Left ventricle myocardium inferior (tissue), 1 donor: ENCODE measurements around the gene XKR7. TPM values are rescaled to one million over a fixed set of nuclear protein-coding genes. Genes with fewer than 3 reads are reported as not detected.
"Not testable (repeated sequence)": the region's sequence is repeated elsewhere in the genome, so short reads cannot be mapped to it uniquely, and the experiment has no call there.

Experiments
- DNase-seq: peaks from one replicate; pipeline ENCODE4 v3.0.0-alpha.2; 2020
- H3K27ac ChIP-seq: fragments of 200-600 bp; replicated peaks from 2 replicates; pipeline ENCODE4 v1.8.0; 2021
- H3K27me3 ChIP-seq: fragments of 200-600 bp; 2 replicates; pipeline ENCODE4 v1.8.0; 2021; ENCODE audit warnings: low read depth
- H3K36me3 ChIP-seq: fragments of 200-600 bp; 2 replicates; pipeline ENCODE4 v1.8.0; 2021
- H3K4me1 ChIP-seq: fragments of 200-600 bp; 2 replicates; pipeline ENCODE4 v1.8.0; 2021
- H3K4me3 ChIP-seq: fragments of 200-600 bp; 2 replicates; pipeline ENCODE4 v1.8.0; 2021; ENCODE audit warnings: mild to moderate bottlenecking, moderate library complexity
- H3K9me3 ChIP-seq: fragments of 200-600 bp; replicated peaks from 2 replicates; pipeline ENCODE4 v1.8.0; 2021
- CTCF ChIP-seq: fragments of 200-600 bp; IDR thresholded peaks from 2 replicates; pipeline ENCODE4 v1.8.0; 2021; ENCODE audit warnings: antibody characterized with exemption, mild to moderate bottlenecking, borderline replicate concordance
- intact Hi-C: fragments of 100-400 bp; cut with micrococcal nuclease; formaldehyde crosslinking; loops from one replicate; pipeline ENCODE4 v1.11.0; 2022
- total RNA-seq: library from RNA; stranded (reverse); fragmentation: NEBNext Ultra II Directional; extraction: Animal tissue kit (Norgen Biotek cat#: 25700); gene quantifications from one replicate; pipeline ENCODE4 v1.2.1, GENCODE V29; 2021
- donor health status: DM: no; HTN: yes; CAD: no; lungs with severe emphysema.

XKR7 gene
- total RNA-seq, 1 donor from 2014 or later = not detected

DNA sequence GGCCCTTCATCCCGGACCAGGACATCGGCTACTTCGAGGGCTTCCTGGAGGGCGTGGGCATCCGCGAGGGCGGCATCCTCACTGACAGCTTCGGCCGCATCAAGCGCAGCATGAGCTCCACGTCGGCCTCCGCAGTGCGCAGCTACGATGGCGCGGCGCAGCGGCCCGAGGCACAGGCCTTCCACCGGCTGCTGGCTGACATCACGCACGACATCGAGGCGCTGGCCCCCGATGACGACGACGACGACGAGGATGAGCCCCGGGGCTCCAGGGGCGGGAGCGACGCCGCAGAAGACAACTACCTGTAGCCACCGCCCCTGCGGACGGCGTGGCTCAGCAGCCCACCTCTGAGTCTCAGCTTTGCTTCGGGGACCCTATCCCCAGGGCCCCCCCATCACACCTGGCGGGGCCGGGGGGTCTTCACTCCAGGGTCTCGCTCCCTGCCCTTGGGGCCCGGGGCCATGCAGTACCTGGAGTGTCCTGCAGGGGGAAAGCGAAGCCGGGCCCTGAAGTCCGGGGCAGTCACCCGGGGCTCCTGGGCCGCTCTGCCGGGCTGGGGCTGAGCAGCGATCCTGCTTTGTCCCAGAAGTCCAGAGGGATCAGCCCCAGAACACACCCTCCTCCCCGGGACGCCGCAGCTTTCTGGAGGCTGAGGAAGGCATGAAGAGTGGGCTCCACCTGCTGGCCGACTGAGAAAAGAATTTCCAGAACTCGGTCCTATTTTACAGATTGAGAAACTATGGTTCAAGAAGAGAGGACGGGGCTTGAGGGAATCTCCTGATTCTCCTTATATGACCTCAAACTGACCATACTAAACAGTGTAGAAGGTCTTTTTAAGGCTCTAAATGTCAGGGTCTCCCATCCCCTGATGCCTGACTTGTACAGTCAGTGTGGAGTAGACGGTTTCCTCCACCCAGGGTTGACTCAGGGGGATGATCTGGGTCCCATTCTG, 63.3 kb downstream of the XKR7 start:
- H3K36me3 ChIP-seq = peaks cover 9% of the 10 kb centered on the region

GRCh38 chr20:32033316-32033715, 65.4 kb downstream of the XKR7 start:
- no peak for TF ChIP-seq CTCF
- Histone ChIP-seq H3K27ac (no peak overlapping the region), H3K27me3 (peaks cover 35% of the 10 kb centered on the region), H3K4me1 (peaks cover 29% of the 10 kb centered on the region), H3K9me3 (no peaks in the 10 kb centered on the region), H3K4me3 (no peak overlapping the region), H3K36me3 (no peaks in the 10 kb centered on the region)
- intact Hi-C loops = loop anchor here (2.0 kb wide), 1 partner anchor 179 kb away; no protein-coding TSS in a partner anchor
- no peak for DNase-seq

More for the DNA sequence above, 63.3 kb downstream of the XKR7 start:
- Histone ChIP-seq H3K9me3 (no peaks in the 10 kb centered on the region), H3K4me3 (peak overlapping the region; percentile 45), H3K27me3 (peaks cover 26% of the 10 kb centered on the region), H3K4me1 (peaks cover 29% of the 10 kb centered on the region), H3K27ac (no peak overlapping the region)
- peak; percentile 75 for DNase-seq
- intact Hi-C loops = no loop called here
- peak; percentile 89 for TF ChIP-seq CTCF

GRCh38 chr20:32033721-32034120, 65.8 kb downstream of the XKR7 start:
- H3K27me3 ChIP-seq = peaks cover 39% of the 10 kb centered on the region
- not testable (repeated sequence) for H3K4me3 ChIP-seq, H3K9me3 ChIP-seq, H3K27ac ChIP-seq, DNase-seq, H3K36me3 ChIP-seq
- intact Hi-C loops = loop anchor here (2.0 kb wide), 1 partner anchor 179 kb away; no protein-coding TSS in a partner anchor
- peaks cover 29% of the 10 kb centered on the region for H3K4me1 ChIP-seq

DNA sequence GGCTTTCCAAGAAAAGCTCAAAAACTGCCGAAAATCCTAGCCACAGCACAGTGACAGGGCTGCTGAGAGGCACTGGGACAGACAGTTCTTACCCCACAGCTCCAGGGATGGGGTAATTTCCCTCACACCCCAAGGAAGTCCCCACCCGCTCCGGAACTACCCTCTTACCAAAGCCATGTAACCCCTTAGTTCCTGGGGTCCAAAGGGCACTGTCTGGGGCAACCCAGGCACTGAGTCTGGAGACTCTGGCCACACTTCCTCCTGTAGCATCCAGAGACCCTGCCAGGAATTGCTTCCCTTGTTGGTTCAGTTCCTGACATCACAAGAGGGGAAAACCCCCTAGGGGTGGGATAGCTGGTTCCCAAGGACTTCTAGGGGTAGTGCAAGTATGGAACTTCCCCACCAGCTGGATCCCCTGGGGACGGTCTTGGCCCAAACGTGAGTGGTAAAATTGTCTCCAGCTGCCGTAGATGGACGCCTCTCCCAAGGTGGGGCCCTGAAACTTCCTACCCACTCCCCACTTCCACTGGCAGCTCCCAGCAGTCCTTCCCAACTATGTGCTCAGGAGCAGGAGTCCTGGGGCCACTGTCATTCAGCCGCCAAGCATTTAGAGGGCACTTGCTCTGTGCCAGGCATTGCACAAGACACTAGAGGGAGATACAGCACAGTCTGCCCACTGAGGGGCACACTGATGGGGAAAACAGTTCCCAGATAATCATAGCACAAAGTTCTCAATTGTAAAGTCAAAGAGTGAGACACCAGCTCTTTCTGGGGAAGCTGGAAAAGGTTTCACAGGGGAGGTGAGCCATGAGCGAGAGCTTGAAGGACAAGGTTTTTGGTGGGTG, 66.9 kb downstream of the XKR7 start:
- peak; percentile 34 for TF ChIP-seq CTCF
- no peak overlapping the region for H3K4me3 ChIP-seq
- no peaks in the 10 kb centered on the region for H3K36me3 ChIP-seq
- peaks cover 44% of the 10 kb centered on the region for H3K27me3 ChIP-seq
- intact Hi-C loops = no loop called here
- H3K27ac ChIP-seq = no peak overlapping the region
- H3K9me3 ChIP-seq = no peaks in the 10 kb centered on the region
- peaks cover 29% of the 10 kb centered on the region for H3K4me1 ChIP-seq
- DNase-seq = no peak

DNA sequence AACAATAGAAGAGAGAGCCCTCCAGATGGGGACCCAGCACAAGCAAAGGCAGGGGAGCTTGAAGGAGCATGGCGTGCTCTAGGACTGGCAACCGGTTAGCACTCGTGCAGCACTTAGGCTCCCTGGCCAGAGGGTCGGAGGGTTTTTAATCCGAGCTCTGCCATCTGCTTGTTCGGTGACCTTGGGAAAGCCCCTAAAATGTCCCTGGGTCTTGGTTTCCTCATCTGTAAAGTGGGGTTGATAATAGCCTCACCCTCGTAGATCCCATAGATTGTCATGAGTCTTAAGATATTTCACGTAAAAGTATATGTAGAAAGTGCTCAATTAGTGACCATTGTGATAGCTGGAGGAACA, 67.5 kb downstream of the XKR7 start:
- peaks cover 29% of the 10 kb centered on the region for H3K4me1 ChIP-seq
- H3K27me3 ChIP-seq = peaks cover 44% of the 10 kb centered on the region
- no peak overlapping the region for H3K27ac ChIP-seq
- DNase-seq = no peak
- H3K36me3 ChIP-seq = no peaks in the 10 kb centered on the region
- TF ChIP-seq CTCF = no peak
- H3K4me3 ChIP-seq = no peak overlapping the region
- H3K9me3 ChIP-seq = no peaks in the 10 kb centered on the region
- intact Hi-C loops = no loop called here
